ENCODE data around the gene UBE2F. TPM values are rescaled to one million over a fixed set of nuclear protein-coding genes. Genes with fewer than 3 reads are reported as not detected.

The UBE2F gene
- total RNA-seq, 4 donors from 2014 or later = 40.7 to 88.9 (median 64.9) TPM

GRCh38 chr2:238021327-238021726, 54.5 kb downstream of the UBE2F start:
- H3K36me3 ChIP-seq = no peaks in the 10 kb centered on the region
- no peaks in the 10 kb centered on the region for H3K4me1 ChIP-seq
- TF ChIP-seq CTCF (IDR thresholded peaks at IDR 0.05) = no peak
- TF ChIP-seq POLR2A (IDR thresholded peaks at IDR 0.05) = no peak
- intact Hi-C loops (cut with DNase I; ENCODE audit: low total_unique reads) = no loop called here
- no peaks in the 10 kb centered on the region for H3K27me3 ChIP-seq
- H3K4me3 ChIP-seq = no peak overlapping the region
- H3K27ac ChIP-seq = no peak overlapping the region
- no peak for DNase-seq
- H3K9me3 ChIP-seq = no peaks in the 10 kb centered on the region

GRCh38 chr2:238022594-238023157, 55.9 kb downstream of the UBE2F start:
- H3K4me1 ChIP-seq = no peaks in the 10 kb centered on the region
- no peak overlapping the region for H3K4me3 ChIP-seq
- intact Hi-C loops (cut with DNase I; ENCODE audit: low total_unique reads) = no loop called here
- H3K36me3 ChIP-seq = no peaks in the 10 kb centered on the region
- H3K27me3 ChIP-seq = no peaks in the 10 kb centered on the region
- H3K9me3 ChIP-seq = no peaks in the 10 kb centered on the region
- no peak for DNase-seq
- no peak overlapping the region for H3K27ac ChIP-seq
- TF ChIP-seq CTCF (IDR thresholded peaks at IDR 0.05) (no peak), POLR2A (IDR thresholded peaks at IDR 0.05) (no peak)

GRCh38 chr2:238023608-238024007, 56.8 kb downstream of the UBE2F start:
- TF ChIP-seq POLR2A (IDR thresholded peaks at IDR 0.05) = no peak
- no peak for TF ChIP-seq CTCF (IDR thresholded peaks at IDR 0.05)
- H3K4me1 ChIP-seq = no peaks in the 10 kb centered on the region
- intact Hi-C loops (cut with DNase I; ENCODE audit: low total_unique reads) = no loop called here
- no peak overlapping the region for H3K27ac ChIP-seq
- no peak for DNase-seq
- H3K9me3 ChIP-seq = no peaks in the 10 kb centered on the region
- H3K27me3 ChIP-seq = no peaks in the 10 kb centered on the region
- H3K36me3 ChIP-seq = no peaks in the 10 kb centered on the region
- no peak overlapping the region for H3K4me3 ChIP-seq

- Histone ChIP-seq H3K4me1 (no peaks in the 10 kb centered on the region), H3K4me3 (no peak overlapping the region), H3K36me3 (no peaks in the 10 kb centered on the region), H3K27ac (no peak overlapping the region), H3K9me3 (no peaks in the 10 kb centered on the region), H3K27me3 (no peaks in the 10 kb centered on the region)
- intact Hi-C loops (cut with DNase I; ENCODE audit: low total_unique reads) = no loop called here
- no peak for DNase-seq
- TF ChIP-seq CTCF (IDR thresholded peaks at IDR 0.05) = no peak
- no peak for TF ChIP-seq POLR2A (IDR thresholded peaks at IDR 0.05)
Observed at GRCh38 chr2:238024986-238025385, 58.2 kb downstream of the UBE2F start.

- DNase-seq = no peak
- no peaks in the 10 kb centered on the region for H3K27me3 ChIP-seq
- no peaks in the 10 kb centered on the region for H3K36me3 ChIP-seq
- H3K27ac ChIP-seq = no peak overlapping the region
- no peaks in the 10 kb centered on the region for H3K9me3 ChIP-seq
- no peaks in the 10 kb centered on the region for H3K4me1 ChIP-seq
- H3K4me3 ChIP-seq = no peak overlapping the region
- intact Hi-C loops (cut with DNase I; ENCODE audit: low total_unique reads) = no loop called here
- no peak for TF ChIP-seq CTCF (IDR thresholded peaks at IDR 0.05)
- no peak for TF ChIP-seq POLR2A (IDR thresholded peaks at IDR 0.05)
Observed at GRCh38 chr2:238025741-238026360, 59.0 kb downstream of the UBE2F start.

All from uterus (tissue), 4 donors.